CD4-positive, alpha-beta T cell (primary cell): ENCODE results near the gene F7. TPM values are rescaled to one million over a fixed set of nuclear protein-coding genes. Genes with fewer than 3 reads are reported as not detected.
"Not testable (repeated sequence)": the region's sequence is repeated elsewhere in the genome, so short reads cannot be mapped to it uniquely, and the experiment has no call there.

Experiments used
- ATAC-seq: fragments of 200-7000 bp; cut with Tn5 transposase; one replicate; pipeline ENCODE4 v1.10.0; 2022; ENCODE audit warnings: mild to moderate bottlenecking; ENCODE audit not compliant: poor library complexity
- CTCF ChIA-PET: fragments of 350-600 bp; sonication (Branson Sonifier 250); formaldehyde crosslinking; loops from one replicate; lab custom pipeline; 2021; ENCODE audit warnings: antibody characterized with exemption, inconsistent platforms; lab: Charles Lee
- POLR2A ChIA-PET: fragments of 350-600 bp; sonication (Branson Sonifier 250); formaldehyde crosslinking; loops from one replicate; lab custom pipeline; 2021; ENCODE audit warnings: antibody characterized with exemption, inconsistent platforms; lab: Charles Lee
- DNase-seq, 14 experiments: peaks; one replicate each; pipeline ENCODE4 v3.0.0-alpha.2; 2013 to 2020; ENCODE audit warnings: mixed read lengths in 2 of 14
- H3K27ac ChIP-seq, 2 donors: one replicate each; pipeline versions ENCODE4 v1.5.1 to v1.7.0; 2013; ENCODE audit warnings: low read length in 2 of 2, low read depth in 1 of 2, mild to moderate bottlenecking in 1 of 2
- H3K27me3 ChIP-seq, 2 experiments: 1 replicate in 1 of 2; 2 replicates in 1 of 2; pipeline versions ENCODE4 v1.6.1 to v1.7.0; 2013; ENCODE audit warnings: low read length in 2 of 2, control low read depth in 1 of 2, mild to moderate bottlenecking in 1 of 2, moderate library complexity in 1 of 2; ENCODE audit not compliant: insufficient read depth in 2 of 2, control insufficient read depth in 1 of 2
- H3K36me3 ChIP-seq: one replicate; pipeline ENCODE4 v1.6.1; 2013; ENCODE audit warnings: low read length, control low read depth; ENCODE audit not compliant: insufficient read depth
- H3K4me1 ChIP-seq: one replicate; pipeline ENCODE4 v1.6.1; 2013; ENCODE audit warnings: low read length, control low read depth; ENCODE audit not compliant: insufficient read depth
- H3K4me3 ChIP-seq: one replicate; pipeline ENCODE4 v1.5.1; 2013; ENCODE audit warnings: mild to moderate bottlenecking, low read length, moderate library complexity
- H3K9me3 ChIP-seq, 2 experiments: 1 replicate in 1 of 2; 2 replicates in 1 of 2; pipeline versions ENCODE4 v1.6.1 to v1.7.0; 2013; ENCODE audit warnings: low read length in 2 of 2, mild to moderate bottlenecking in 2 of 2, control low read depth in 1 of 2, moderate library complexity in 1 of 2; ENCODE audit not compliant: control insufficient read depth in 1 of 2, insufficient read depth in 1 of 2
- H3K27ac Mint-ChIP-seq: one replicate; pipeline ENCODE4 v1.8.0; 2020; ENCODE audit warnings: mixed read lengths
- H3K27me3 Mint-ChIP-seq: one replicate; pipeline ENCODE4 v1.8.0; 2021; ENCODE audit warnings: mixed read lengths
- H3K36me3 Mint-ChIP-seq: one replicate; pipeline ENCODE4 v1.8.0; 2021; ENCODE audit warnings: low read depth, mixed read lengths
- H3K4me1 Mint-ChIP-seq: one replicate; pipeline ENCODE4 v1.8.0; 2021; ENCODE audit warnings: low read depth, mixed read lengths
- H3K4me3 Mint-ChIP-seq: one replicate; pipeline ENCODE4 v1.8.0; 2020; ENCODE audit warnings: mild to moderate bottlenecking, mixed read lengths
- H3K9me3 Mint-ChIP-seq: one replicate; pipeline ENCODE4 v1.8.0; 2020; ENCODE audit warnings: mixed read lengths
- CTCF ChIP-seq: fragments of 200-600 bp; IDR thresholded peaks from one replicate; pipeline ENCODE4 v1.8.0; 2022; ENCODE audit warnings: antibody characterized with exemption, mild to moderate bottlenecking
- intact Hi-C, 2 experiments: fragments of 100-400 bp; cut with DNase I in 1 of 2; cut with micrococcal nuclease in 1 of 2; formaldehyde crosslinking; loops; one replicate each; pipeline versions ENCODE4 v1.15.1 to v1.9.0; 2023 to 2025; cut with DNase I, micrococcal nuclease
- total RNA-seq, 174 experiments: library from RNA in 2 of 174; stranded (reverse) in 2 of 174; gene quantifications; one replicate each; pipeline ENCODE4 v1.2.3 and lab custom pipeline; 2021 to 2026

F7 gene
- total RNA-seq, 2 experiments from 2014 or later = not detected

- Mint-ChIP-seq H3K4me3 (peak overlapping the region; percentile 51), H3K4me1 (no peaks in the 10 kb centered on the region), H3K36me3 (no peaks in the 10 kb centered on the region), H3K27me3 (peaks cover 8% of the 10 kb centered on the region), H3K27ac (no peak overlapping the region), H3K9me3 (no peaks in the 10 kb centered on the region)
- no peak overlapping the region for H3K4me3 ChIP-seq
- H3K27me3 ChIP-seq = peaks cover 13 to 19% of the 10 kb centered on the region in 2 experiments
- H3K36me3 ChIP-seq = no peaks in the 10 kb centered on the region
- TF ChIP-seq CTCF = no peak
- ChIA-PET CTCF (no interaction called here), POLR2A (interaction anchor here (1.2 kb wide), 1 partner anchor 100 kb away, joined by 5 read pairs; the partner anchor contains the start of gene CUL4A)
- DNase-seq (no peak), ATAC-seq (no peak)
- peaks cover 24% of the 10 kb centered on the region for H3K4me1 ChIP-seq
- no peaks in the 10 kb centered on the region for H3K9me3 ChIP-seq
- intact Hi-C loops = no loop called here
- no peak overlapping the region for H3K27ac ChIP-seq
Observed at GRCh38 chr13:113109151-113110047, 3.8 kb downstream of the F7 start.

GRCh38 chr13:113110048-113110851, 4.7 kb downstream of the F7 start:
- no peaks in the 10 kb centered on the region for H3K9me3 ChIP-seq
- Mint-ChIP-seq H3K36me3 (no peaks in the 10 kb centered on the region), H3K27me3 (peaks cover 4% of the 10 kb centered on the region), H3K9me3 (no peaks in the 10 kb centered on the region), H3K4me3 (peak overlapping the region; percentile 25), H3K4me1 (no peaks in the 10 kb centered on the region), H3K27ac (no peak overlapping the region)
- no peak overlapping the region for H3K27ac ChIP-seq
- ChIA-PET POLR2A (interaction anchor here (0.6 to 1.2 kb wide), 2 partner anchors 65 to 99 kb away, joined by 3 to 5 read pairs; partner anchors contain the start of gene CUL4A), CTCF (no interaction called here)
- ATAC-seq = peak; percentile 71
- no peaks in the 10 kb centered on the region for H3K36me3 ChIP-seq
- intact Hi-C loops = no loop called here
- H3K27me3 ChIP-seq = peaks cover 13 to 19% of the 10 kb centered on the region in 2 experiments
- TF ChIP-seq CTCF = no peak
- H3K4me3 ChIP-seq = peak overlapping the region; percentile 38
- peak in 7 of 14 experiments; percentile 7 to 47 (median 18) for DNase-seq
- H3K4me1 ChIP-seq = peaks cover 24% of the 10 kb centered on the region

GRCh38 chr13:113110852-113111315, 5.3 kb downstream of the F7 start:
- no peaks in the 10 kb centered on the region for H3K36me3 ChIP-seq
- H3K4me1 ChIP-seq = peaks cover 24% of the 10 kb centered on the region
- peak overlapping the region; percentile 38 for H3K4me3 ChIP-seq
- no peaks in the 10 kb centered on the region for H3K9me3 ChIP-seq
- peak in 2 of 14 experiments; percentile 4 to 32 for DNase-seq
- H3K36me3 Mint-ChIP-seq = no peaks in the 10 kb centered on the region
- H3K4me3 Mint-ChIP-seq = no peak overlapping the region
- no peaks in the 10 kb centered on the region for H3K9me3 Mint-ChIP-seq
- H3K27me3 Mint-ChIP-seq = peaks cover 4% of the 10 kb centered on the region
- peak; percentile 24 for ATAC-seq
- ChIA-PET POLR2A (interaction anchor here (0.6 kb wide), 1 partner anchor 65 kb away, joined by 3 read pairs; no protein-coding TSS in a partner anchor), CTCF (no interaction called here)
- intact Hi-C loops = no loop called here
- TF ChIP-seq CTCF = no peak
- peaks cover 13 to 19% of the 10 kb centered on the region in 2 experiments for H3K27me3 ChIP-seq
- H3K4me1 Mint-ChIP-seq = no peaks in the 10 kb centered on the region
- H3K27ac ChIP-seq = no peak overlapping the region
- H3K27ac Mint-ChIP-seq = no peak overlapping the region

DNA sequence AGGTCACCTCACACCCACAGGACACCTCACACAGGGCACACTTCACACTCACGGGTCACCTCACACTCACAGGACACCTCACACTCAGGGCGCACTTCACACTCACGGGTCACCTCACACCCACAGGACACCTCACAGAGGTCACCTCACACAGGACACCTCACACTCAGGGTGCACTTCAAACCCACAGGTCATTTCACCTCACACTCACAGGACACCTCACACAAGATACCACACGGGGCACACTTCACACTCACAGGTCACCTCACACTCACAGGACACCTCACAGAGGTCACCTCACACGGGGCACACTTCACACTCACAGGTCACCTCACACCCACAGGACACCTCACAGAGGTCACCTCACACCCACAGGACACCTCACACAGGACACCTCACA, 6.2 kb downstream of the F7 start:
- ATAC-seq, H3K4me1 Mint-ChIP-seq, H3K9me3 Mint-ChIP-seq, H3K36me3 Mint-ChIP-seq, H3K27ac ChIP-seq, H3K36me3 ChIP-seq, H3K27ac Mint-ChIP-seq, H3K9me3 ChIP-seq, CTCF ChIA-PET, POLR2A ChIA-PET, H3K4me3 ChIP-seq, H3K27me3 Mint-ChIP-seq, intact Hi-C loops, H3K4me3 Mint-ChIP-seq: not testable (repeated sequence)
- DNase-seq = peak in 1 of 14 experiments; percentile 25
- Histone ChIP-seq H3K4me1 (peaks cover 24% of the 10 kb centered on the region), H3K27me3 (peaks cover 13 to 19% of the 10 kb centered on the region in 2 experiments)
